Gastroesophageal sphincter (tissue), 3 donors: Measurements from ENCODE around the gene SENP7.

Source experiments
- POLR2A ChIP-seq, 2 donors: fragments of 450-650 bp; IDR thresholded peaks; one replicate each; pipeline ENCODE4 v1.6.1; 2017; ENCODE audit warnings: antibody characterized with exemption in 2 of 2, mild to moderate bottlenecking in 2 of 2, moderate library complexity in 1 of 2
- POLR2AphosphoS5 ChIP-seq: sonication (generic); formaldehyde crosslinking; IDR thresholded peaks from one replicate; pipeline ENCODE4 v1.6.1; 2017; ENCODE audit warnings: antibody characterized with exemption
- TF ChIP-seq, protein P1 (sequence below), 4 experiments: fragments of 200-600 bp in 2 of 4; fragments of 450-650 bp in 2 of 4; sonication (generic) in 1 of 4; IDR thresholded peaks; one replicate each; pipeline ENCODE4 v1.5.1; 2017 to 2019; ENCODE audit warnings: antibody characterized with exemption in 4 of 4, mild to moderate bottlenecking in 2 of 4, moderate library complexity in 2 of 4

DNA sequence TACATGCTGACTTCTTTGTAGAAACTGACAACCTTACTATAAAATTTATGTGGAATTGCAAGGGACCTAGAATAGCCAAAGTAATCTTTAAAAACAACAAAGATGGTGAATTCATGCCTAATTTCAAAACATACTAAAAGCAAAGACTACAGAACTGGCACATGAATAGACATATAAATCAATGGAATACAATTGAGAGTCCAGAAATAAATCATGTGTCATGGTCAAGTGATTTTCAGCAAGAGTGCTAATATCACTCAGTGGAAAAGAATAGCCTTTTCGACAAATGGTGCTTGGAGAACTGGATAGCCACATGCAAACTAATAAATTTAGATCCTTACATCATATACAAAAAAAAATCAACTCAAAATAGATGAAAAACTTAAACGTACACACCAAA, 201.3 kb downstream of the SENP7 start:
- TF ChIP-seq, protein P1, sequence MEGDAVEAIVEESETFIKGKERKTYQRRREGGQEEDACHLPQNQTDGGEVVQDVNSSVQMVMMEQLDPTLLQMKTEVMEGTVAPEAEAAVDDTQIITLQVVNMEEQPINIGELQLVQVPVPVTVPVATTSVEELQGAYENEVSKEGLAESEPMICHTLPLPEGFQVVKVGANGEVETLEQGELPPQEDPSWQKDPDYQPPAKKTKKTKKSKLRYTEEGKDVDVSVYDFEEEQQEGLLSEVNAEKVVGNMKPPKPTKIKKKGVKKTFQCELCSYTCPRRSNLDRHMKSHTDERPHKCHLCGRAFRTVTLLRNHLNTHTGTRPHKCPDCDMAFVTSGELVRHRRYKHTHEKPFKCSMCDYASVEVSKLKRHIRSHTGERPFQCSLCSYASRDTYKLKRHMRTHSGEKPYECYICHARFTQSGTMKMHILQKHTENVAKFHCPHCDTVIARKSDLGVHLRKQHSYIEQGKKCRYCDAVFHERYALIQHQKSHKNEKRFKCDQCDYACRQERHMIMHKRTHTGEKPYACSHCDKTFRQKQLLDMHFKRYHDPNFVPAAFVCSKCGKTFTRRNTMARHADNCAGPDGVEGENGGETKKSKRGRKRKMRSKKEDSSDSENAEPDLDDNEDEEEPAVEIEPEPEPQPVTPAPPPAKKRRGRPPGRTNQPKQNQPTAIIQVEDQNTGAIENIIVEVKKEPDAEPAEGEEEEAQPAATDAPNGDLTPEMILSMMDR (IDR thresholded peaks at IDR 0.05): no peak
- TF ChIP-seq POLR2A (IDR thresholded peaks at IDR 0.05): no peak
- TF ChIP-seq POLR2AphosphoS5: no peak
